ENCODE data around the gene PRIM1.

GRCh38 chr12:56785874-56786273 lies 33.8 kb upstream of the PRIM1 start:
- TF ChIP-seq CTCF (IDR thresholded peaks at IDR 0.05; ENCODE audit: low read depth, low read length): no peak
- TF ChIP-seq EZH2phosphoT487 (IDR thresholded peaks at IDR 0.05; ENCODE audit: low read depth): no peak
